Measurements from ENCODE around the gene MOCS1.
"Not testable (repeated sequence)": the region's sequence is repeated elsewhere in the genome, so short reads cannot be mapped to it uniquely, and the experiment has no call there.

MOCS1 gene

DNA sequence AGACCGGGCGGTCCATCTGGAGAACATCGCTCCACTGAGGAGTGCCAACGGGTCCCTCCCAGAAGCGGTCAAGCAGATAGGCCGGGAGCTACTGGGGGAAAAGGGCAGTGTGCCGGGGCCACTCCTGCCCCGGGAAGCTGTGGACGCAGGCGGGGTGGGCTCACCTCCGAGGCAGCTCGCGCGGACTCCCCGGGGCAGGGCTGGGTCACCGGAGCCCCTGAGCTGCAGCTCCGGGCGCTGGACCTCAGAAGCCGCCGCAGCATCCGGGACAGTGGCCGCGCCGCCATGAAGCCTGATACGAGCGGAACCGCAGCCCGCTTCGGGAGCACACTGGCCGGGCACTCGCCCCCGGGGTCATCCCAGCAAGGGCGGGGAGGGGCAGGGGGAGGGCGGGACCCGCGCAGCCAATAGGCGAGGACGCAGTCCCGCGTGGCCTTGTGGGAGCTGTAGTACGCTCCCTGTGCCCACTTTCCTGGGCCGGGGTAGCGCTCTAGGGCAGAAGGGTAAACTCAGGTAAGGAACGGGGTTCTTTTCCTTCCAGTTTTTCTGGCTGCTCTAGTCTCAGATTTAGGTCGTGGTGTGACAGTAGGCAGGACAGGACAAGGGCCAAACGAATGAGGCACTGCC, at the start of gene MOCS1:
TSS of gene MOCS1 (minus strand) at position 332 of the 627 bp plus-strand sequence. CDS start at position 287, 45 bp downstream.
- in situ Hi-C loops (cut with MboI; ENCODE audit: low sequenced_read_pairs): no loop called here

DNA sequence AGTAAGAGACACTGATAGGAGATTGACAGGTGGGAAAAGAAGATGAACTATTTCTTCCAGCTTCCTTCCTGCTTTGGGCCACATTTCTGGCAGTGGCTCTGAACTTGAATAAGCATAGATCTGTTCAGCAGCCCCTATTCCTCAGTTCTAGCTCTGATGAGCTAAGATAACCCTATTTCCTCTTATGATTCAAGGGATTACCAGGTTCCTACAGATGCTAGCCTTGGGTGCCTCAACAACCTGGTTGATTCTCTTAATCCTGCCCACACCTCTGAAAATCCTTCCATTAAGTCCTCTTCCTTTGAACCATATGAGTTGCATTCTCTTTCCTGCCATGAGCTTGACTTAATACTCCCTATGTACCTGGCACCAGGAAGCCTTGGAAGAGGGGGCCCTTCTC, 49.8 kb upstream of the MOCS1 start:
- in situ Hi-C loops (cut with MboI; ENCODE audit: low sequenced_read_pairs): no loop called here

DNA sequence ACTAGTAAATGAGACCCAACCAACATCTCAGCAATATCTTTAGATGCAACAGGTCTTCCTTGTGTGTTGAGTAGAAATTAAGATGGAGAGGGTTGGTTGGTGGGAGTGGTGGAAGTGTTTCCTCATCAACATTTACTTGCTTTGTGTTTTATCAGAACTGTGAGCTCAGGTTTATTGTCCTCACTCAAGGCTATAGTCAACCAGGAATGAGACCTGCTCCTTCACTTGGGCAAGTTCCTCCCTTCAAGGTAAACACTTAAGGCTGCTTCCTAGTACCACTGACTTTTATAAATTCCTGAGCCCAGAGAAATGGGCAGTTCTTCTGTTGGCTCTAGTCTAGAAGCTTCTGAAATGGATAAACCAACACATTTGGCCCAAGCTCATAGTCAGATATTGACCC, 48.9 kb upstream of the MOCS1 start:
- in situ Hi-C loops (cut with MboI; ENCODE audit: low sequenced_read_pairs): no loop called here

DNA sequence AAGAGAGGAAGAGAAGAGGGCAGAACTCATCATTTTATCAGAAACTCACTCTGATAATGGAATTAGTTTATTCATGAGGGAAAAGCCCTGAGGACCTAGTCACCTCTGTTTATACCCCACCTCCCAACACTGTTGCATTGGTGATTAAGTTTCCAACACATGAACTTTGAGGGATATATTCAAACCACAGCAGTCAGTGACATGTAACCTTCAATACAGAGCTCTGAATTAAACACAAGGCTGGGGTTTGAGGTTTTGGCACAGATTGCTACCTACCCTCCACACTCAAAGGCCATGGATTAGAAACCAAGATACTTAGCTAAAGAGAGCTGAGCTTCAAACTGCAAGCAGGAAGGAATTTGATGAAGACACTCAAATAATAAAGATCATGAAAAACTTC, 48.5 kb upstream of the MOCS1 start:
- in situ Hi-C loops (cut with MboI; ENCODE audit: low sequenced_read_pairs): no loop called here

DNA sequence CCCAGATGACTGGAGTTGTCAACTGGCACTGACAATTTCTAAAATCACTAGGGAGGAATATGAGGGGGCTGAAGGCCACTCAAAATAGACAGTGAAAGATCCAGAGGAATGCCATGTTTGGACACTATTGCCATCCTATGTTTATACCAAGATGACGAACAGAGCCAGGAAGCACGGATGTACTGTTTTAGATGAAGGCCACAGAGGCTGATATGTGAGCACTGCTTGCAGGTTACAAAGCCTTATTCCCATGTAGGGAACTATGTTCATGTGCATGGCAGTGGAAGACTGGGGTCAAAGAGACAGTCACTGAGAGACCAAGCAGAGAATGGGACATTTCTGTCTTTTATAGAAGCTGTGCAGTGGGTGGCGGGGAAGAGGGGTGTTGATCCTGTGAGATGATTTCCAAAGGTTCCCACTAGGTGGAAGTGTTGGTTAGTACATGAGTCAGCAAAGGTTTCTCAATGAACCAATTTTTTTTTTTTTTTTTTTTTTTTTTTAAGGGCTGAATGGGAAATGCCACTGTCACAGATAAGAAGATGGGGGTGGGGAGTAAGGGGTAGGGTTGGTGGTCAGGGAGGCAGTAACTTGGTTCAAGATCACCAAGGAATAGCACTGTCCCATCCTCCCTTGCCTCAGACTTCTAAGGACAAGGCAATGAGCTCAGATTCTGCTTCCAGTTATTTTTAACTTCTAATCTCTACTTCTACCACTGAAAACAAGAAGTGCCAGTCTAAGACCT, 46.7 kb upstream of the MOCS1 start:
- in situ Hi-C loops (cut with MboI; ENCODE audit: low sequenced_read_pairs): no loop called here

DNA sequence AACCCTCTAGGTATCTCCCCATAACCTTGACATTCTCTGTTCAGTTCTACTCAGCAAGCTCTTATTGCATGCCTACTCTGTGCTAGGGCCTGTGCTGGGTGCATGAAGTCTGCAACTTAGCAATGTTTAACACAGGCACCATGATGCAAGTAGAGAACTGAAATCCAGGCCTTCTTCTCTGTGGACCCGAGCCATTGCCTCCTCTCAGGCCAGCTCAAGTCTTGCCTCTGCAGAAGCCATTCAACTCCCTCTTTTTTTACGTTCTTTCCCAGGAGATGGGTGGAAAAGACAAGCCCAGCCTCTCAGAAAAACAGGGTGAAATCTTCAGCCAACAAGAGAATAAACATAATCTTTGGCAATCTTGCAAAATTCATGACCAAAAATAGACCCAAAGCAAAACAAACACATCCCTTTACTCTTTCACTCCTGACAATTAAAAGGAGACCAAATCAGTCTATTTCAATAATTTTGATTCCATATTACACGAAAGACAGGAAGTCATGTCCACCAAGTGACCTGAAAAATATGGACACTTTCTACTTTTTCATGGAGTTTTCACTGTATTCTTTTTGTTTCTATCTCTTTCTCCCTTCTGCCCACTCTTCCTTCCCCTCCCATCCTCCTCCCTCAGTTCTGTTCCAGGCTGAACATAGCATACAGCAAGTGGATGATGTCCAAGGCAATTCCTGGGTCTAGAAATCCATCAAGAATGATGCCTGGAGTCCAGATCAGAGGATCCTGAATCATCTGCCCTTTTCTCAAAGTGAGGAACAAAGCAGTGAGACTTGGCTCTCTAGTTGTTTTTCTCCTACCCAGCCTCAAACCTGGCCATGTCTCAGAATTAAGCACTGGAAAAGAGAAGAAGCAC, 45.4 kb upstream of the MOCS1 start:
- in situ Hi-C loops (cut with MboI; ENCODE audit: low sequenced_read_pairs): no loop called here

DNA sequence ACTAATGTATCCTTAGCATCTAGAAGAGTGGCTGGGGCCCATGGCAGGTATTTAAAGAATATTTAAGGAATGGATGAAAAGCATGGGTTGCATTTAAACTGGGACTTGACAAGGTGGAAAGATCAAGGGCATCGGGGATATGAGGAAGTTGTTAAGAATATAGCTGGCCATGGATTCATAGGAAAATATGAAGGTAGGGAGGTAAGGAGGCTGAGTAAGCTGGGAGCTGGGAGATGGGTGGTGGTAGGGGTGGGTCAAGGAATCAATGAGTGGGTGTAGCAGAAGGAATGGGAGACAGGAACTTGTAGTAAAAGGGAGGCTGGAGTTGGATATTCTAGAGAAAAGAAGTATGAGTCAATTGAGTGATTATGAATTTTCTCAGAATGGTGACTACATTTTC, 44.0 kb upstream of the MOCS1 start:
- in situ Hi-C loops (cut with MboI; ENCODE audit: low sequenced_read_pairs): no loop called here

DNA sequence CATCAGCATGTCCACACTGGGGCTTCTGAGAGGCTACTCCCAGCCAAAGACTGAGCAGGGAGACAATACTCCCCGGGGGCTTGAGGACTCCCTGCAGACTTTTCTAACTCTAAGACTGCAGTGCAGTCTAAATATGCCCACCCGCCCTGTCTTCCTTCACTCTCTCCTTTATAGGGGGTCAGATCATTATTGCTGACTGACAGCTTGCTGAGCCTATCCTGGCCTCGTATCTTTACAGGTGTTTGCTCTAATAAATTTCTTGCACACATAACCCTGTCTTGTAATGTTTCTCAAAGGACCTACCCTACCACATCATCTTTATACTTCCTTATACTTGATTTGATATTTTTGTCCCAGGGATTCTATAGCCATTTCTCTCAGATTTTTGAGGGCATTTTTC, 39.4 kb upstream of the MOCS1 start:
- in situ Hi-C loops (cut with MboI; ENCODE audit: low sequenced_read_pairs): no loop called here

DNA sequence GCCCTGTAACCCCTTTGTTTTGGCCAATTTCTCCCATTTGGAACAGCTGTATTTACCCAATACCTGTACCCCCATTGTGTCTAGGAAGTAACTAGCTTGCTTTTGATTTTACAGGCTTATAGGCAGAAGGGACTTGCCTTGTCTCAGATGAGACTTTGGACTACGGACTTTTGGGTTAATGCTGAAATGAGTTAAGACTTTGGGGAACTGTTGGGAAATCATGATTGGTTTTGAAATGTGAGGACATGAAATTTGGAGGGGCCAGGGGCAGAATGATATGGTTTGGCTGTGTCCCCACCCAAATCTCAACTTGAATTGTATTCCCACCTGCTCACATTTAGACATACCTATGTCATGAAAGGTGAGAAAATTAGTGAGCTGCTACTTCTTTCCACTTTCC, 38.5 kb upstream of the MOCS1 start:
- in situ Hi-C loops (cut with MboI; ENCODE audit: low sequenced_read_pairs): not testable (repeated sequence)

DNA sequence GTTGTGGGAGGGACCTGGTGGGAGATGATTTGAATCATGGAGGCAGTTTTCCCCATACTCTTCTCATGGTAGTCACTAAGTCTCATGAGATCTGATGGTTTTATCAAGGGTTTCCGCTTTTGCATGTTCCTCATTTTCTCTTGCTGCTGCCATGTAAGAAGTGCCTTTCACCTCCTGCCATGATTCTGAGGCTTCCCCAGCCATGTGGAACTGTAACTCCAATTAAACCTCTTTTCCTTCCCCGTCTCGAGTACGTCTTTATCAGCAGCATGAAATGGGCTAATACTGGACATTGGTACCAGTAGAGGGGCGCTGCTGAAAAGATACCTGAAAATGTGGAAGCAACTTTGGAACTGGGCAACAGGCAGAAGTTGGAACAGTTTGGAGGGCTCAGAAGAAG, 36.9 kb upstream of the MOCS1 start:
- in situ Hi-C loops (cut with MboI; ENCODE audit: low sequenced_read_pairs): not testable (repeated sequence)

DNA sequence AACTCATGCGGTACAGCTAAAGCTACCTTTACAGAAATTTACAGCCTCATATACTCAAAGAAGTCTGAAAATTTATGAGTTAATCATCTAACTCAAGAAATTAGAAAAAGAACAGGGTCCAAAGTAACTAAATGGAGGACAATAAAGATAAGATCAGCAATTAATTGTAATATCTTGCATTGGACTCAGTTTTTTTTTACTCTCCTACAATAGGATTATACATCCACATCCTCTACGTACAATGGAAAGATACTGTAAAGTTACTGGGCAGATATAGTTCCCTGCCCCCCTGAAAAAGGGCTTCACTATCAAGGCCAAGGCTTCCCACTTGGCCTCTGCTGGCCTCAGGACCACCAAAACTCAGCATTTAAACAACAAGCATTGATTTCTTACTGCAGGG, 31.5 kb upstream of the MOCS1 start:
- in situ Hi-C loops (cut with MboI; ENCODE audit: low sequenced_read_pairs): no loop called here

DNA sequence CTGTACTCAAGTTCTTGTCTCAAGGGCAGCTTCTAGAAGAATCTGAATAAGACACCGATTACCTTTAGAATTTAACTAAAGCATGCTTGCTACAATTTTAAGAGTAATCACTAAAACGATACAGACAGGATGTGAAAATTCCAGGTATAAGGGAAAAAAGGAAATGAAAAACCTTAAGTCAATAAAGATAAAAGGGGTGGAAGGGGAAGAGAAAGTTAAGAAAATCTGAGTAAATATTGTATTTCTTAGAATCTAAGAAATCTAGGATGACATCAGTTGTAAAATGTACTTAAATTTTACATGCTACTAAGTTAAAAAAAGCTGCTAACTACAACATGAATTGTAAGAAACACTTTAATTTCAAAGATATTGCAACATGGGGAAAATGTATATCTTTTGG, 30.3 kb upstream of the MOCS1 start:
- in situ Hi-C loops (cut with MboI; ENCODE audit: low sequenced_read_pairs): no loop called here

DNA sequence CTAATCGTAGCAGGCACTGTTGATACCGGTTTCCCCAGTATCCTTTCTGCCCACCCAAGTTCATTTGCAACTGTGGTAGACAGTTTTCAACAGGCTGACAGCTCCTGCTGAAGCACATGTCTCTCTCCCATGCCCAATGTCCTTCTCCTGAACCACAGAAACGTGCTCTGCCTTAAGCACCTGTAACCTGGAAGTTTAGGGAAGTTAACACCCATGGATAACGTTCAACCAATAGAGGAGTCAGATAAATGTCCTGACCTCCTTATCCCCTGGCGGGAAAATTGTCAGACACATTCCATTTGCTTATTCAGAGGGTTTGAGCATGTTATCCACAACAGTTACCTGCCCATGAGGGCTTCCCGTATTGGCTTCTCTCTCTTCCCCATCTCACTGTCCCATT, 29.8 kb upstream of the MOCS1 start:
- in situ Hi-C loops (cut with MboI; ENCODE audit: low sequenced_read_pairs): no loop called here

DNA sequence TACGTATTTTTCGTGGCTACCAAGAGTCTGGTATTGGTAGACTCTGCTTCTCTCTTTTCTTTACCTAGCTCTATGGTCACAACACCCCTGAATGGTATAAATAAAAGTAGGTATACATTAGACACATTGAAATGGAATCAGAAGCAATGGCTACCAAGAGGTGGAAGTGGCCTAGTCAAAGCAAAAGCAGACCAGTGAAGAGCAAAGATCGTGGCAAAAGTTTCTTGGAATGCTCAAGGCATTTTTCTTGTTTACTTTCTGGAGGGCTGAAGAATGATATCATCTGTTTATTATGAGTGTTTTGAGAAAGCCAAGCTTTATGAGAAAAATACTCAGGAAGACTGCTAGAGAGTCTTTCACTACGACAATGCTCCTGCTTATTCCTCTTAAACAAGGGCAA, 28.6 kb upstream of the MOCS1 start:
- in situ Hi-C loops (cut with MboI; ENCODE audit: low sequenced_read_pairs): no loop called here

DNA sequence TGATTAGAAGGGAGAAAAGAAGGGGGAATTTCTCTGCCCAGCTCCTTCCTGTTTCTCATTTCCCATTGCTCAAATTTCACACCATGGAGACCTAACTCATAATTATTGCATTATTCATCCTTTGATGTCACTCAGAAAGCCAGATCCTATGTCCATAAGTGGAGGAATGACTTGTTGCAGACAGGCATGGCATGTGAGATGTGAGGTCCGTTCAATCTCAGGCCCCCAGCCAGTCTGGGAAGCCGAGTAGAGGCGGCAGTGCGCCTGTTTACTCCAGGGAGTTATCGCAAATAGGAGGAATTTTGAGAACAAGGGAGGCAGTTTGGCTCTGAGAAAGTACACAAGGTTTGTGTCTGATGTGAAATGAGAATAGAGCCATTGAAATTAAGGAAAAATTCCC, 26.9 kb upstream of the MOCS1 start:
- in situ Hi-C loops (cut with MboI; ENCODE audit: low sequenced_read_pairs): no loop called here

DNA sequence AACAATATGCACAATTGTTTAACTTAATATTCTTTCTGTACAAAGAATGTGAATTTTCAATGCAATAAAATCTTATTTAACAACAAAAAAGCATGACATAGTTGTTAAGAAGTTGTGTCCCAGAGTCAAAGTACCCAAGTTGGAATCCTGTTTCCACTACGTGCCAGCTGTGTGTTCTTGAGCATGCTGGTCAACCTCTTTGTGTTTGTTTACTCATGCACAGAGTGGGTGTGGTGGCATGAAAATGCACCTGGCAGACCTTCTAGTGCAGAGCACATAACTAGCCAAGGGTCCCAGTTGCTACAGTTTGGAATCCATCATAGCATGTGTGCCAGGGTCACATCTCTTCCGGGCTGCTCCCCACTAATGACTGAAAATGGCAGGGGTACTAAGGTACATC, 24.7 kb upstream of the MOCS1 start:
- in situ Hi-C loops (cut with MboI; ENCODE audit: low sequenced_read_pairs): no loop called here

DNA sequence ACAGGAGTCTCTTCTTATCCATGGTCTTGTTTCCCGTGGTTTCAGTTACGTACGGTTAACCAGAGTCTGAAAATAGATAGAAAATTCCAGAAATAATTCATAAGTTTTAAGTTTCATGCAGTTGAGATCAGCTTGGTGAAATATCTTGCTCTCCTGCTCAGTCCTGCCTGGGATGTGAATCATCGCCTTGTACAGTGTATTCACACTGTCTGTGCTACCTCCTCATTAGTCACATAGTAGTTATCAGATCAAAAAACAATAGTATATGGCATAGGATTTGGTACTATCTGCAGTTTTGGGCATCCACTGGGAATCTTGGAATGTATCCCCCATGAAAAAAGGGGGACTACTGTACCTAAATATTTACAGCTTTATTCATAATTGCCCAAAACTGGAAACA, 22.7 kb upstream of the MOCS1 start:
- in situ Hi-C loops (cut with MboI; ENCODE audit: low sequenced_read_pairs): no loop called here

DNA sequence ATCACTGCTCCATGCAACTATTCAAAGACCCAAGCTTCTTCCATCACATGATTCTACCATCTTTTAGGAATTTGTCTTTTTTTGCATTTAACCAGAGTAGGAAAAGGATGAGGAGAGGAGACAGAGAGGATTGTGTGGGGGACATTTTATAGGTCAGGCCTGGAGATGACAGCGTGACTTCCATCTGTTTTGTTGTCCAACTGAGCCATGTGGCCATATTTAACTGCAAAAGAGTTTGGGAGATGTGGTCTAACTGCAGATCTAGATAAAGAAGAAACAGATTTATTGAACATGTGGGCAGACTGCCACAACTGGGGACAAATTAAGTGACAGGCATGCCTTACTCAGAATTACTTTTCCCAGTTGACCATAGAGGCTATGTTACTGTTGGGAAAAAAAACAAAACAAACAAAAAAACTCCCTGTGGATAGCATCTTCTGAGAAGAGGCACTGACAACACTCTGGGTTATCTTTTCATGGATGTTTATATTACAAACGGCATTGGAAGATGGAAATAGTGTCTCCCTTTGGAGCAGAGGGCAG, 18.9 kb upstream of the MOCS1 start:
- in situ Hi-C loops (cut with MboI; ENCODE audit: low sequenced_read_pairs): no loop called here

DNA sequence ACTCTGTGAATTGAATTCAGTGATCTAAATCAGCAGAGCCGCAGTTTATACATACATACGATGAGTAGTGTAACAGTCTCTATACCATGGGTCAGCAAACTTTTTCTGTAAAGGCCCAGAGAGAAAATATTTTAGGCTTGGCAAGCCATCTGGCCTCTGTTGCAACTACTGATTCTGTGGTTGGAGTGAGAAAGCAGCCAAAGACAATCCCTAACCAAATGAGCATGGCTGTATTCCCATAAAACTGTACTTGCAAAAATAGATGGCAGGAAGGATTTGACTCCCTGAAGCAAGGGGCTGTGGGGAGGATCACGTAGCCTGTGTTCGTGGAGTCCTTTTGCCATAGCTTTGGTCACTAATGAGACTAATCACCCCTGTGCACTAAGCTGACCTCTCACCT, 17.9 kb upstream of the MOCS1 start:
- in situ Hi-C loops (cut with MboI; ENCODE audit: low sequenced_read_pairs): no loop called here

DNA sequence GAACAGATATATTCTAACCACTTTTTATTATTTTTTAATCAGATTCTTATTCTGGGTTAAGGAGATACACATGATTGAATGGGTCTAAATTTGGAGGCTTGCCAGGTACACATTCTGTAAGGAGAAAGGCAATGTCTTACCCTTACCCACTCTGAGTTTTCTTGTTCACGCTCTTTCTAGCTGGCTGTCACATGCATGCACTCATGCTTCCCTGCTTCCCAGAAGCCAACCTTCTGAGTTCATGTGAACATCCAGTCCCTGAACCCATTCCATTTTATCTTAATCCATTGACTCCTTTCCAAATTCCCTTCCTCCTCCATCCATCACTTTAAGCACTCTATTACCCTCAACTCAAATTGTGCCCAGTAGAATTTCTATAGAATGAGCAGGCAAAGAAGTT, 17.5 kb upstream of the MOCS1 start:
- in situ Hi-C loops (cut with MboI; ENCODE audit: low sequenced_read_pairs): no loop called here

DNA sequence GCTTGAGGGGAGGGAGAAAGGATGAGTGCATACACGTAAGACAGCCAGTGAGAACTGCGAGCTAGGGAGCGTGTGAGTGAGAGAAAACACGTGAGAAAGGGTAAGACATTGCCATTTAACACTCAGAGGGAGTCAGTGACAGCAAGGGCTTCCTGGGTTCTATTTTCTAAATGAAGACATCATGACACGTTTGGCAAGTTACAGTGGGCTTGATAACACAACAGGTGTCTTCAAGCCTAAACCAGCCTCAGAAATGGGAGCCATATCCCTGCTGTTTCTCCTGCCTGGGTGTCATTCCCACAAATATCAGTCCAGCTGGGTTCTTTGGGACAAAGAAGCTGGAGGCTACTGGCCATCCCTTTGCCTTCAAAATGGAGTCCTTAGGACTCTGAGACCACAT, 16.9 kb upstream of the MOCS1 start:
- in situ Hi-C loops (cut with MboI; ENCODE audit: low sequenced_read_pairs): no loop called here
